Activated T-helper 1 cell treated with anti-CD3 and anti-CD28 coated beads, Interleukin-2, amount 50 U/mL, for 16 hours (primary cell): ENCODE measurements around the gene ITLN2.
"Not testable (repeated sequence)": the region's sequence is repeated elsewhere in the genome, so short reads cannot be mapped to it uniquely, and the experiment has no call there.

ENCODE experiments used
- DNase-seq, 2 donors: peaks; one replicate each; pipeline ENCODE4 v3.0.0-alpha.2; 2020; ENCODE audit warnings: low read depth in 1 of 2, low spot score in 1 of 2

The ITLN2 gene

GRCh38 chr1:160907976-160908375 lies 46.6 kb downstream of the ITLN2 start:
- no peak for DNase-seq

DNA sequence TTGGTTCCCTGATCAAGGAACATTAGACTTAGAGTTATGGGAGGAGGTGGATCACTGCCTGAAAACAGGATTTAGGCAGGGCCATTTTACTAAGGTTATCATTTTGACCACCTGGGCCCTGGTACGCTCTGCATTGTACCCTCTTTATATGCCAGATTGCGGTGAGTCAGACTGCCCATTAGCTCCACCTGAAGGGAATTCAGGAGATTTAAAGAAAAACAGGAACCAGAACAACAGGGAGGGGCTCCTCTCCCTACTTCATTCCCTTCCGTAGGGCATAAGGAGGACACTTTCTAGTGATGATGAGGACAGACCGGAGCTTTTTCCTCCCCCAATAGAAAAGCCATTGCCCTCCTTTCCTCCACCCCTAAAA lies 49.0 kb downstream of the ITLN2 start:
- no peak for DNase-seq

DNA sequence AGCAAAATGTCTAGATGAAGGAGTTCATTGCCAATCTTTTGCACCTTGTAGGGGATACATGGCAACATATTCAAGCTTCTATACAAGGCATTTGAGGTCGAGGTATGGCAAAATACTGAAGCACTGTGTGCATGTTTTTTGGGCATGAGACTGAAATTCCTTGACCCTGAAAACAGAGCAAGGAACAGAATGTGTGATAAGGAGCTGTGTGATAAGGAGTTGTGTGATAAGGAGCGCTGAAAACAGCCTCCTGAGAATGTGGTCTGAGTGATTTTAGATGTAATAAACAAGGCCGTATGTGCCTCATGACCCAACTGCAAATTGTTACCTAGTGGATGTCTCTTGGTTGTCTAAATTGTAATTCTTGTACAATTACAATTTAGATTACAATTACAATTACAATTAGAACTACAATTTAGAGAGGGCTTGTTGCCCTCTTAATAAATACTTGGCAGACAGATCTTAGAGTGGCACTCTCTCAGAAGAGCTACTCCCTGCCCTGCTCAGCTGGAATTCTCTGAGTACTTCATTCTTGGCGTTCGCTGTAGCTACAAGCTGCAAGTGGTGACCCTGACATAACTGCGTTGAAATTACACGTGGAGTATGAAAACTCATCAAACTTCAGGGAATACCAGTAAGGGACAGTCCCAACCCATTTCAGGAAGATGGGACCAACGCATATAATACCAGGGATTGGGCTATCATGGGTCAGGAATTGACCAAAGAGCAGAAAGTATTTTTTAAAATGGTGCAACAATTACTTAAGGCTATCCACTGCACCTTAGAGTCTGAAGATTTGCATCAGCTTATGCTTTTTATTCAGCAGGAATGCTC lies 49.6 kb downstream of the ITLN2 start:
- no peak for DNase-seq

GRCh38 chr1:160902251-160902650 lies 52.4 kb downstream of the ITLN2 start:
- DNase-seq, result not testable (repeated sequence)

DNA sequence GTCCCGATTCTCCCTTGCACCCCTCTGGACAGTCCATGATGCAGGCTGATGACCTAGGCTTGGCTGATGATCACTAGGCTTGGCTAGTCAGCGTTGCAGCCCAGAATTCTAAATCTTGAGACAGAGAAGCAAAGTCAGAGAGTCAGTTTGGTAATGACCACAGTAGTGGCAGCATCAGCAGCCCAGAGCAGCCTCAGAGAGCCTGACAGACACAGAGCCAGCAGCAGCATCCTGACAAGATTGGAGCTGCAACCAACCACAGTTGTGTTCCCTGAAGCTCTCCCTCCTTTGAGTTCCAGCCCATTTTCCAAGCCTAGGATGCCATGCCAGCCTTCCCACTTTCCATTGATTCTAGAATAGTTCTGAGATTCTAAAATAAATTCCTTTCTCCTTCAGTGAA lies 52.8 kb downstream of the ITLN2 start:
- no peak for DNase-seq

DNA sequence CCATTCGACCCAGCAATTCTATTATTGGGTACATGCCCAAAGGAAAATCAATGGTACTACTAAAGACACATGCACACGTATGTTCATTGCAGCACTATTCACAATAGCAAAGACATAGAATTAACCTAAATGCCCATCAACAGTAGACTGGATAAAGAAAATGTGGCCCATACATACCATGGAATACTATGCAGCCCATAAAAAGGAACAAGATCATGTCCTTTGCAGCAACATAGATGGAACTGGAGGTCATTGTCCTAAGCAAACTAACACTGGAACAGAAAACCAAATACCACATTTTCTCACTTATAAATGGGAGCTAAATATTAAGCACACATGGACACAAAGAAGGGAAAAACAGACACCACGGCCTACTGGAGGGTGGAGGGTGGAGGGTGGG lies 53.9 kb downstream of the ITLN2 start:
- DNase-seq, result not testable (repeated sequence)
